WTC11 (cell line): ENCODE data around the gene SLC7A4. TPM values are rescaled to one million over a fixed set of nuclear protein-coding genes. Genes with fewer than 3 reads are reported as not detected.

Experiments
- ATAC-seq: fragments of 200-7000 bp; cut with Tn5 transposase; 2 replicates; pipeline ENCODE4 v1.10.0; 2021; ENCODE audit warnings: mild to moderate bottlenecking, moderate library complexity
- CTCF ChIA-PET: fragments of 300-600 bp; sonication (Branson Sonifier 250); formaldehyde crosslinking; loops from one replicate; lab custom pipeline; 2021; ENCODE audit warnings: antibody characterized with exemption; lab: Charles Lee
- POLR2A ChIA-PET: fragments of 350-600 bp; sonication (Branson Sonifier 250); formaldehyde crosslinking; loops from one replicate; lab custom pipeline; 2021; ENCODE audit warnings: antibody characterized with exemption; lab: Charles Lee
- DNase-seq: peaks from one replicate; pipeline ENCODE4 v3.0.0; 2021; ENCODE audit warnings: low spot score
- H3K27ac Mint-ChIP-seq: 2 replicates; pipeline ENCODE4 v1.8.0; 2021; ENCODE audit warnings: mixed read lengths
- H3K27me3 Mint-ChIP-seq: 2 replicates; pipeline ENCODE4 v1.8.0; 2021; ENCODE audit warnings: low read depth, mild to moderate bottlenecking, moderate library complexity, mixed read lengths
- H3K36me3 Mint-ChIP-seq: 2 replicates; pipeline ENCODE4 v1.8.0; 2021; ENCODE audit warnings: mixed read lengths
- H3K4me1 Mint-ChIP-seq: 2 replicates; pipeline ENCODE4 v1.8.0; 2022; ENCODE audit warnings: mixed read lengths
- H3K4me3 Mint-ChIP-seq: 2 replicates; pipeline ENCODE4 v1.8.0; 2021; ENCODE audit warnings: mild to moderate bottlenecking, moderate library complexity, mixed read lengths
- H3K9me3 Mint-ChIP-seq: 2 replicates; pipeline ENCODE4 v1.8.0; 2021; ENCODE audit warnings: mixed read lengths
- CBFB ChIP-seq: sonication (generic); formaldehyde crosslinking; IDR thresholded peaks from 2 replicates; pipeline ENCODE4 v1.8.1; 2022; ENCODE audit warnings: mild to moderate bottlenecking, low read depth, missing genetic modification reagents
- CREM ChIP-seq: sonication (generic); formaldehyde crosslinking; IDR thresholded peaks from 2 replicates; pipeline ENCODE4 v1.8.1; 2022; ENCODE audit warnings: mild to moderate bottlenecking, missing genetic modification reagents, moderate library complexity
- ERG ChIP-seq: fragments of 250-450 bp; sonication (Bioruptor Pico); IDR thresholded peaks from 2 replicates; pipeline ENCODE4 v1.8.0; 2021; ENCODE audit warnings: mild to moderate bottlenecking
- HMGA2 ChIP-seq: fragments of 250-450 bp; sonication (Bioruptor Pico); IDR thresholded peaks from 2 replicates; pipeline ENCODE4 v1.4.0; 2021; ENCODE audit warnings: mild to moderate bottlenecking, moderate library complexity
- JAZF1 ChIP-seq: fragments of 250-450 bp; sonication (Bioruptor Pico); IDR thresholded peaks from 2 replicates; pipeline ENCODE4 v1.9.0; 2021; ENCODE audit warnings: moderate library complexity, mild to moderate bottlenecking, inconsistent platforms
- JUN ChIP-seq: sonication (generic); formaldehyde crosslinking; IDR thresholded peaks from 2 replicates; pipeline ENCODE4 v1.8.0; 2023; ENCODE audit warnings: mild to moderate bottlenecking, missing genetic modification reagents
- NFYB ChIP-seq: sonication (generic); formaldehyde crosslinking; conservative IDR thresholded peaks from 2 replicates; pipeline ENCODE4 v1.8.0; 2022; ENCODE audit warnings: low read depth, missing genetic modification reagents
- OVOL2 ChIP-seq: fragments of 250-450 bp; sonication (Bioruptor Pico); IDR thresholded peaks from 2 replicates; pipeline ENCODE4 v1.9.0; 2021; ENCODE audit warnings: mild to moderate bottlenecking, borderline replicate concordance
- RELA ChIP-seq: sonication (generic); formaldehyde crosslinking; IDR thresholded peaks from 2 replicates; pipeline ENCODE4 v1.8.1; 2022; ENCODE audit warnings: missing genetic modification reagents, mild to moderate bottlenecking, borderline replicate concordance
- SMAD3 ChIP-seq: sonication (generic); formaldehyde crosslinking; IDR thresholded peaks from 2 replicates; pipeline ENCODE4 v1.8.0; 2022; ENCODE audit warnings: missing genetic modification reagents, mild to moderate bottlenecking, borderline replicate concordance
- SOX15 ChIP-seq: fragments of 250-450 bp; sonication (Bioruptor Pico); IDR thresholded peaks from 2 replicates; pipeline ENCODE4 v1.9.0; 2021; ENCODE audit warnings: mild to moderate bottlenecking
- ZBTB43 ChIP-seq: sonication (generic); formaldehyde crosslinking; IDR thresholded peaks from 2 replicates; pipeline ENCODE4 v1.8.1; 2023; ENCODE audit warnings: mild to moderate bottlenecking, missing genetic modification reagents
- ZNF263 ChIP-seq: sonication (generic); formaldehyde crosslinking; IDR thresholded peaks from 2 replicates; pipeline ENCODE4 v1.8.1; 2022; ENCODE audit warnings: low read depth, mild to moderate bottlenecking, moderate library complexity, missing genetic modification reagents
- ZNF281 ChIP-seq: sonication (generic); formaldehyde crosslinking; IDR thresholded peaks from 2 replicates; pipeline ENCODE4 v1.8.0; 2023; ENCODE audit warnings: mild to moderate bottlenecking, missing genetic modification reagents
- total RNA-seq: library from RNA; stranded (reverse); gene quantifications from 3 replicates; pipeline ENCODE4 v1.2.3, GENCODE V29; 2021
- TF ChIP-seq, protein P1 (sequence below): sonication (generic); formaldehyde crosslinking; IDR thresholded peaks from 2 replicates; pipeline ENCODE4 v1.8.1; 2023; ENCODE audit warnings: mild to moderate bottlenecking, missing genetic modification reagents, moderate library complexity
- TF ChIP-seq, protein P2 (sequence below): sonication (generic); formaldehyde crosslinking; IDR thresholded peaks from 2 replicates; pipeline ENCODE4 v1.8.1; 2022; ENCODE audit warnings: mild to moderate bottlenecking, missing genetic modification reagents, moderate library complexity, borderline replicate concordance

SLC7A4 gene
- total RNA-seq, 1 experiment from 2014 or later, result 0.37 TPM

DNA sequence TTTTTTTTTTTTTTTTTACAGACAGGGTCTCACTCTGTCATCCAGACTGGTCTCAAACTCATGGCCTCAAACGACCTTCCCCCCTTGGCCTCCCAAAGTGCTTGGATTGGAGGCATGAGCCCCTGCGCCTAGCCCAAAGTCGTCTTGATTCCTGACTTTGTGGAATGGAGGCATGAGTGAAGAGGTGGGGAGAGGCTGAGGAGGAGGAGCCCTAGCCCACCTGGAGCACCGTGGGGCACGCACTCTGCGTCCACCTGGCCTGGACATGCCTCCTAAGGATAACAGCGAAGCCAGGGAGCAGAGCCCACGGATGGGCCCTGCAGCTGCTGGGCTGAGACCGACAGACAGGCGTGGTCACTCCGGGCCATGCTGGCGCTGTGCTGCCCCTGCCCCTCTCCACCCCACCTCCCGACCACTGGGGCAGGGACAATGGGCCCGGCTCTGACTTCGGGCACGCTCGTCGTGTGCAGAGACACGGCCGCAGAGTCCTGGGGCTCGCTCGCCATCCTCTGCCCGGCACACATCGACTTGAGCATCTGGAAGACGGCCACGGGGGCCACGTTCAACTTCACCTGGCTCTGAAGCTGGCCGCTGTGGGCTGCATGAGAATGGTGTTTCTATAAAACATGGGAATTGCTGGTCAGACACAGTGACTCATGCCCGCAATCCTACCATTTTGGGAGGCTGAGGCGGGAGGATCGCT lies 48.2 kb upstream of the SLC7A4 start:
- Mint-ChIP-seq H3K27ac (no peak overlapping the region), H3K27me3 (no peaks in the 10 kb centered on the region), H3K9me3 (peaks cover 4% of the 10 kb centered on the region), H3K4me3 (no peak overlapping the region), H3K36me3 (no peaks in the 10 kb centered on the region), H3K4me1 (no peaks in the 10 kb centered on the region)
- ChIA-PET CTCF (no interaction called here), POLR2A (interaction anchor here (0.7 kb wide), 1 partner anchor 14 kb away, joined by 8 read pairs; no protein-coding TSS in a partner anchor)
- DNase-seq (no peak), ATAC-seq (no peak)
- TF ChIP-seq ZBTB43 (CRISPR knock-in tag) (no peak), ZNF263 (CRISPR knock-in tag) (no peak), SOX15 (no peak), OVOL2 (CRISPR knock-in tag) (no peak)

GRCh38 chr22:21079493-21079892 lies 47.1 kb upstream of the SLC7A4 start:
- Mint-ChIP-seq H3K9me3 (peaks cover 1% of the 10 kb centered on the region; the same call in 1 of the 2 replicates), H3K36me3 (no peaks in the 10 kb centered on the region), H3K27me3 (no peaks in the 10 kb centered on the region), H3K27ac (no peak overlapping the region), H3K4me1 (no peaks in the 10 kb centered on the region), H3K4me3 (no peak overlapping the region)
- POLR2A ChIA-PET, result no interaction called here
- DNase-seq (no peak), ATAC-seq (no peak)
- TF ChIP-seq JUN (CRISPR knock-in tag) (no peak), ZNF281 (CRISPR knock-in tag) (no peak), RELA (no peak), JAZF1 (CRISPR knock-in tag) (no peak), CREM (CRISPR knock-in tag) (no peak), NFYB (CRISPR knock-in tag) (no peak), HMGA2 (no peak), SMAD3 (CRISPR knock-in tag) (no peak)
- TF ChIP-seq, protein P1, sequence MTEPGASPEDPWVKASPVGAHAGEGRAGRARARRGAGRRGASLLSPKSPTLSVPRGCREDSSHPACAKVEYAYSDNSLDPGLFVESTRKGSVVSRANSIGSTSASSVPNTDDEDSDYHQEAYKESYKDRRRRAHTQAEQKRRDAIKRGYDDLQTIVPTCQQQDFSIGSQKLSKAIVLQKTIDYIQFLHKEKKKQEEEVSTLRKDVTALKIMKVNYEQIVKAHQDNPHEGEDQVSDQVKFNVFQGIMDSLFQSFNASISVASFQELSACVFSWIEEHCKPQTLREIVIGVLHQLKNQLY (CRISPR knock-in tag), result no peak
- CTCF ChIA-PET, result interaction anchor here (1.0 kb wide), 1 partner anchor 59 kb away, joined by 3 read pairs; no protein-coding TSS in a partner anchor

DNA sequence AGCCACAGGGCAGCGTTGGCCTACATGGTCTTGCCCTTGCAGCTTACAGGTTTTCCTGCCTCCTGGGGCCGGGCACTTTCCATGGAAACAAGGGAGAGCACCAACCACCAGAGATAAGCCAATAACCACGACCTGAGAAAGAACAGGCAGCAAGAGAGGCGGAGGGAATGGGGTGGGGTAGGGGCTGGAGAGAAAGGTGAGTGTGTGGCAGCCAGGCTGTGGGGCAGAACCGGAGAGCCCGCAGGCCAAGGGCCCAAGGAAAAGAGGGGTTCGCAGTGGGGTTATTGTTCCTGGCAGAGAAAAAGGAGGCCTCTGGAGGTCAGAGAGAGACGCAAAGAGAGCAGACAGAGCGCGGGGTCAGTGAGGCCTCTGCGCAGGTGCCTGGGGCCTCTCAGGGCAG lies 46.6 kb upstream of the SLC7A4 start:
- no peaks in the 10 kb centered on the region for H3K36me3 Mint-ChIP-seq
- no peak for ATAC-seq
- TF ChIP-seq ERG (no peak), CBFB (no peak), RELA (no peak)
- TF ChIP-seq, protein P2, sequence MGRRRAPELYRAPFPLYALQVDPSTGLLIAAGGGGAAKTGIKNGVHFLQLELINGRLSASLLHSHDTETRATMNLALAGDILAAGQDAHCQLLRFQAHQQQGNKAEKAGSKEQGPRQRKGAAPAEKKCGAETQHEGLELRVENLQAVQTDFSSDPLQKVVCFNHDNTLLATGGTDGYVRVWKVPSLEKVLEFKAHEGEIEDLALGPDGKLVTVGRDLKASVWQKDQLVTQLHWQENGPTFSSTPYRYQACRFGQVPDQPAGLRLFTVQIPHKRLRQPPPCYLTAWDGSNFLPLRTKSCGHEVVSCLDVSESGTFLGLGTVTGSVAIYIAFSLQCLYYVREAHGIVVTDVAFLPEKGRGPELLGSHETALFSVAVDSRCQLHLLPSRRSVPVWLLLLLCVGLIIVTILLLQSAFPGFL (CRISPR knock-in tag), result no peak
- ChIA-PET POLR2A (no interaction called here), CTCF (interaction anchor here (1.0 to 1.6 kb wide), 2 partner anchors 24 to 58 kb away, joined by 3 to 7 read pairs; no protein-coding TSS in a partner anchor)
- no peaks in the 10 kb centered on the region for H3K9me3 Mint-ChIP-seq
- no peak overlapping the region for H3K4me3 Mint-ChIP-seq
- no peak for DNase-seq
- H3K27me3 Mint-ChIP-seq, result no peaks in the 10 kb centered on the region
- no peaks in the 10 kb centered on the region for H3K4me1 Mint-ChIP-seq
- no peak overlapping the region for H3K27ac Mint-ChIP-seq
